HT1080 (cell line): ENCODE measurements around the gene SH3TC1. TPM values are rescaled to one million over a fixed set of nuclear protein-coding genes. Genes with fewer than 3 reads are reported as not detected.

Experiments used
- DNase-seq: peaks from one replicate; pipeline ENCODE4 v3.0.0-alpha.2; 2015; ENCODE audit warnings: low read depth
- total RNA-seq: library from RNA; depleted of rRNA; stranded (reverse); fragments of >200 nt; shearing (Covaris generic); gene quantifications from 2 replicates; pipeline ENCODE4 v1.2.3, GENCODE V29; 2014

The SH3TC1 gene
- total RNA-seq, 1 experiment from 2014 or later, result 3.6 TPM

GRCh38 chr4:8274765-8275547 is 75.9 kb downstream of the SH3TC1 start:
- DNase-seq, result peak; percentile 33

GRCh38 chr4:8275548-8275910 is 76.4 kb downstream of the SH3TC1 start:
- DNase-seq, result no peak

GRCh38 chr4:8276358-8277240 is 77.5 kb downstream of the SH3TC1 start:
- DNase-seq, result no peak

GRCh38 chr4:8277356-8278008 is 78.4 kb downstream of the SH3TC1 start:
- no peak for DNase-seq

GRCh38 chr4:8278009-8278395 is 78.9 kb downstream of the SH3TC1 start:
- DNase-seq, result peak; percentile 26

GRCh38 chr4:8278421-8279287 is 79.6 kb downstream of the SH3TC1 start:
- DNase-seq, result peak; percentile 84

- no peak for DNase-seq
Measured at GRCh38 chr4:8279321-8280157, 80.4 kb downstream of the SH3TC1 start.

GRCh38 chr4:8280158-8280875 is 81.2 kb downstream of the SH3TC1 start:
- DNase-seq, result no peak

GRCh38 chr4:8280876-8281440 is 81.9 kb downstream of the SH3TC1 start:
- no peak for DNase-seq

- no peak for DNase-seq
Measured at GRCh38 chr4:8281519-8282133, 82.5 kb downstream of the SH3TC1 start.

GRCh38 chr4:8282134-8282641 is 83.1 kb downstream of the SH3TC1 start:
- no peak for DNase-seq

- no peak for DNase-seq
Measured at GRCh38 chr4:8282742-8283141, 83.7 kb downstream of the SH3TC1 start.

GRCh38 chr4:8283161-8283560 is 84.1 kb downstream of the SH3TC1 start:
- no peak for DNase-seq

- DNase-seq, result no peak
Measured at GRCh38 chr4:8283631-8284121, 84.6 kb downstream of the SH3TC1 start.

- no peak for DNase-seq
Measured at GRCh38 chr4:8284391-8284790, 85.3 kb downstream of the SH3TC1 start.

GRCh38 chr4:8285143-8285975 is 86.3 kb downstream of the SH3TC1 start:
- DNase-seq, result no peak

GRCh38 chr4:8285976-8286718 is 87.1 kb downstream of the SH3TC1 start:
- DNase-seq, result no peak
